ENCODE data around the gene OR6P1.

- TF ChIP-seq, protein P1, sequence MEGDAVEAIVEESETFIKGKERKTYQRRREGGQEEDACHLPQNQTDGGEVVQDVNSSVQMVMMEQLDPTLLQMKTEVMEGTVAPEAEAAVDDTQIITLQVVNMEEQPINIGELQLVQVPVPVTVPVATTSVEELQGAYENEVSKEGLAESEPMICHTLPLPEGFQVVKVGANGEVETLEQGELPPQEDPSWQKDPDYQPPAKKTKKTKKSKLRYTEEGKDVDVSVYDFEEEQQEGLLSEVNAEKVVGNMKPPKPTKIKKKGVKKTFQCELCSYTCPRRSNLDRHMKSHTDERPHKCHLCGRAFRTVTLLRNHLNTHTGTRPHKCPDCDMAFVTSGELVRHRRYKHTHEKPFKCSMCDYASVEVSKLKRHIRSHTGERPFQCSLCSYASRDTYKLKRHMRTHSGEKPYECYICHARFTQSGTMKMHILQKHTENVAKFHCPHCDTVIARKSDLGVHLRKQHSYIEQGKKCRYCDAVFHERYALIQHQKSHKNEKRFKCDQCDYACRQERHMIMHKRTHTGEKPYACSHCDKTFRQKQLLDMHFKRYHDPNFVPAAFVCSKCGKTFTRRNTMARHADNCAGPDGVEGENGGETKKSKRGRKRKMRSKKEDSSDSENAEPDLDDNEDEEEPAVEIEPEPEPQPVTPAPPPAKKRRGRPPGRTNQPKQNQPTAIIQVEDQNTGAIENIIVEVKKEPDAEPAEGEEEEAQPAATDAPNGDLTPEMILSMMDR (IDR thresholded peaks at IDR 0.05): no peak
- TF ChIP-seq POLR2A (IDR thresholded peaks at IDR 0.05): no peak
Observed at GRCh38 chr1:158572226-158572625, 1.8 kb upstream of the OR6P1 start.

Data from right lobe of liver (tissue), 4 donors.